HCT116 (cell line): ENCODE measurements around the gene ATXN1. TPM values are rescaled to one million over a fixed set of nuclear protein-coding genes. Genes with fewer than 3 reads are reported as not detected.
A peak's percentile ranks its signal among the peaks of the same experiment; 100 is the strongest.

ENCODE experiments used
- ATAC-seq: fragments of 200-7000 bp; cut with Tn5 transposase; 2 replicates; pipeline ENCODE4 v1.9.1; 2020; ENCODE audit warnings: mild to moderate bottlenecking, moderate library complexity
- BruUV-seq: library from RNA; stranded (reverse); fragments of 400-500 nt; replicated peaks from 2 replicates; lab custom pipeline; 2021; lab: Mats Ljungman, UMichigan
- CTCF ChIA-PET: fragments of 300-600 bp; sonication (Branson Sonifier 250); formaldehyde crosslinking; loops from one replicate; lab custom pipeline; 2021; ENCODE audit warnings: antibody characterized with exemption; lab: Charles Lee
- POLR2A ChIA-PET: fragments of 300-600, 350-600 bp; sonication (Branson Sonifier 250); formaldehyde crosslinking; loops from one replicate; lab custom pipeline; 2021; ENCODE audit warnings: antibody characterized with exemption; lab: Charles Lee
- RAD21 ChIA-PET, 2 experiments: fragments of 300-600 bp; sonication (Branson Sonifier 250); formaldehyde crosslinking; loops; one replicate each; lab custom pipeline; 2023; ENCODE audit warnings: low total read pairs in 2 of 2; ENCODE audit not compliant: uncharacterized antibody in 2 of 2, unreplicated experiment in 2 of 2, low non-redundant PET in 1 of 2; lab: Charles Lee
- DNase-seq: peaks from one replicate; pipeline ENCODE4 v3.0.0-alpha.2; 2010; ENCODE audit warnings: low read depth, low spot score
- H2AFZ ChIP-seq: fragments of 200-600 bp; shearing (Covaris generic), sonication (generic); 2 replicates; pipeline ENCODE4 v1.6.1; 2017; ENCODE audit warnings: low read depth, mixed run types, mixed read lengths, antibody characterized with exemption, low read length; ENCODE audit not compliant: poor library complexity, severe bottlenecking
- H3K27ac ChIP-seq: 2 replicates; pipeline ENCODE4 v1.5.1; 2012; ENCODE audit warnings: low read depth, low read length
- H3K27me3 ChIP-seq: fragments of 200-600 bp; sonication (generic); 2 replicates; pipeline ENCODE4 v1.6.1; 2016; ENCODE audit warnings: mixed run types, low read length, mixed read lengths; ENCODE audit not compliant: insufficient read depth
- H3K36me3 ChIP-seq, 2 experiments: fragments of 200-500 bp in 1 of 2; fragments of 200-600 bp in 1 of 2; sonication (Bioruptor generic) in 1 of 2; sonication (generic) in 1 of 2; 2 replicates each; pipeline versions ENCODE4 v1.5.1 to v1.6.1; 2014 to 2016; ENCODE audit warnings: low read length in 2 of 2, inconsistent platforms in 1 of 2, mixed read lengths in 1 of 2, mixed run types in 1 of 2; ENCODE audit not compliant: insufficient read depth in 2 of 2, control insufficient read depth in 1 of 2
- H3K4me1 ChIP-seq, 2 experiments: fragments of 200-600 bp in 1 of 2; sonication (generic) in 1 of 2; 2 replicates each; pipeline versions ENCODE4 v1.5.1 to v1.6.1; 2012 to 2017; ENCODE audit warnings: low read length in 2 of 2, inconsistent platforms in 1 of 2, mild to moderate bottlenecking in 1 of 2, mixed read lengths in 1 of 2, mixed run types in 1 of 2, moderate library complexity in 1 of 2; ENCODE audit not compliant: insufficient read depth in 2 of 2, control insufficient read depth in 1 of 2
- H3K4me2 ChIP-seq: fragments of 200-600 bp; sonication (generic); 2 replicates; pipeline ENCODE4 v1.6.1; 2017; ENCODE audit warnings: mixed run types, low read length, mixed read lengths
- H3K4me3 ChIP-seq, 2 experiments: fragments of 200-600 bp in 1 of 2; sonication (generic) in 1 of 2; replicated peaks in 1 of 2; 2 replicates each; pipeline ENCODE4 v1.5.1; 2011 to 2016; ENCODE audit warnings: low read length in 2 of 2, control low read depth in 1 of 2, low read depth in 1 of 2, mild to moderate bottlenecking in 1 of 2, mixed read lengths in 1 of 2, mixed run types in 1 of 2
- H3K79me2 ChIP-seq: fragments of 200-600 bp; sonication (generic); 2 replicates; pipeline ENCODE4 v1.6.1; 2017; ENCODE audit warnings: mild to moderate bottlenecking, mixed run types, low read length, moderate library complexity, mixed read lengths; ENCODE audit not compliant: insufficient read depth
- H3K9ac ChIP-seq: fragments of 200-600 bp; sonication (generic); 2 replicates; pipeline ENCODE4 v1.6.1; 2016; ENCODE audit warnings: low read length, mixed read lengths
- H3K9me2 ChIP-seq: fragments of 200-600 bp; sonication (generic), shearing (Covaris generic); 2 replicates; pipeline ENCODE4 v1.6.1; 2017; ENCODE audit warnings: mixed run types, mild to moderate bottlenecking, moderate library complexity; ENCODE audit not compliant: insufficient read depth
- H3K9me3 ChIP-seq, 2 experiments: fragments of 200-500 bp in 1 of 2; fragments of 200-600 bp in 1 of 2; sonication (Bioruptor generic) in 1 of 2; sonication (generic) in 1 of 2; 2 replicates each; pipeline ENCODE4 v1.6.1; 2014 to 2017; ENCODE audit warnings: low read length in 2 of 2, mixed read lengths in 2 of 2, inconsistent platforms in 1 of 2, low read depth in 1 of 2, mild to moderate bottlenecking in 1 of 2, mixed run types in 1 of 2, moderate library complexity in 1 of 2; ENCODE audit not compliant: control insufficient read depth in 1 of 2, insufficient read depth in 1 of 2
- H4K20me1 ChIP-seq: fragments of 200-600 bp; sonication (generic), shearing (Covaris generic); 2 replicates; pipeline ENCODE4 v1.6.1; 2017; ENCODE audit warnings: mixed run types, mild to moderate bottlenecking, moderate library complexity; ENCODE audit not compliant: insufficient read depth
- EGR1 ChIP-seq: IDR thresholded peaks from 2 replicates; pipeline ENCODE4 v1.6.1; 2012; ENCODE audit warnings: low read depth
- FOSL1 ChIP-seq: IDR thresholded peaks from 2 replicates; pipeline ENCODE4 v1.6.1; 2012; ENCODE audit warnings: low read depth
- POLR2AphosphoS5 ChIP-seq: IDR thresholded peaks from 2 replicates; pipeline ENCODE4 v1.6.1; 2011; ENCODE audit warnings: mild to moderate bottlenecking, low read depth, low read length, moderate library complexity
- SRF ChIP-seq: IDR thresholded peaks from 2 replicates; pipeline ENCODE4 v1.6.1; 2012; ENCODE audit warnings: low read depth
- YY1 ChIP-seq: IDR thresholded peaks from 2 replicates; pipeline ENCODE4 v1.6.1; 2011; ENCODE audit warnings: low read length, low read depth, moderate library complexity, mild to moderate bottlenecking; ENCODE audit not compliant: insufficient replicate concordance; ENCODE audit errors: extremely low read depth
- ZFX ChIP-seq: fragments of 450-650 bp; IDR thresholded peaks from 2 replicates; pipeline ENCODE4 v1.6.1; 2017
- intact Hi-C: fragments of 100-400 bp; cut with micrococcal nuclease; formaldehyde crosslinking; loops from 2 replicates; pipeline ENCODE4 v1.10.0; 2022
- total RNA-seq: library from RNA; stranded (reverse); gene quantifications from one replicate; pipeline ENCODE4 v1.2.1, GENCODE V29; 2021; ENCODE audit not compliant: unreplicated experiment
- TF ChIP-seq, protein P1 (sequence below), 3 experiments: fragments of 200-600 bp in 1 of 3; sonication (generic) in 1 of 3; IDR thresholded peaks in 2 of 3; conservative IDR thresholded peaks in 1 of 3; 2 replicates each; pipeline ENCODE4 v1.5.1; 2012 to 2017; ENCODE audit warnings: low read depth in 2 of 3, low read length in 2 of 3, antibody characterized with exemption in 1 of 3, borderline replicate concordance in 1 of 3, control low read depth in 1 of 3, mild to moderate bottlenecking in 1 of 3, mixed read lengths in 1 of 3, mixed run types in 1 of 3, moderate library complexity in 1 of 3; ENCODE audit not compliant: insufficient read depth in 1 of 3
- TF ChIP-seq, protein P2 (sequence below): IDR thresholded peaks from 2 replicates; pipeline ENCODE4 v1.6.1; 2012

Gene ATXN1
- total RNA-seq, 1 experiment from 2014 or later: 21.0 TPM

DNA sequence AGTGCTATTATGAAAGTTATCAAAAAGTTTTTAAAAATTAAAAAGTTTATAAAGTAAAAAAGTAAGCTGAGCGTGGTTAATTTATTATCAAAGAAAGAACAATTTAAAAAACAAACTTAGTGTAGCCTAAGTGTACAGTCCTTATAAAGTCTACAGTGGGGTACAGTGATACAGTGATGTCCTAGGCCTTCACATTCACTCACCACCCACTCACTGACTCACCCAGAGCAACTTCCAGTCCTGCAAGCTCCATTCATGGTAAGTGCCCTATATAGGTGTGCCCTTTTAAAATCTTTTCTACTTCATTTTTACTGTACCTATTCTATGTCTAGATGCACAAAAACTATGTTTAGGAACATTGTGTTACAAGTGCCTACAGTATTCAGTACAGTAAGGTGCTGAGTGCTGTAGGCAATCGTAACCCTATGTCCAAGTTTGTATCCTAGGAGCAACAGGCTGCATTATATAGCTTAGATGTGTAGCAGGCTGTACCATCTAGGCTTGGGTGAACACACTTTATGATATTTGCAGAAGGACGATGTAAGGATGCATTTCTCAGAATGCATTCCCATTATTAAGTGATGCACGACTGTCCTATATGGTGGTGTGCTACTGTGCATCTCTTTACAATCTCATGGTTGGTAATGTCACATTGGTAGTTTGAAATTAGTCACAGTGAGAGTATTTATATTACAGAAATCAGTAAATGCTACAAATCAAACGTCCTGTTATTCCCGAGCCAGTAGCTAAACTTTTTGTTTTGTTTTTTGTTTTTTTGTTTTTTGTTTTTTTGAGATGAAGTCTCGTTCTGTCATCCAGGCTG lies 364.6 kb downstream of the ATXN1 start:
- no peak for ATAC-seq
- Histone ChIP-seq H3K4me1 (peaks cover 0 to 6% of the 10 kb centered on the region in 2 experiments; a peak in 2 of 4 replicates), H2AFZ (no peak overlapping the region), H4K20me1 (no peaks in the 10 kb centered on the region), H3K4me3 (no peak overlapping the region)
- RAD21 ChIA-PET: no interaction called here
- TF ChIP-seq EGR1 (peak; percentile 46; the same call in 1 of the 2 replicates), POLR2AphosphoS5 (no peak), SRF (no peak), FOSL1 (no peak)
- TF ChIP-seq, protein P1, sequence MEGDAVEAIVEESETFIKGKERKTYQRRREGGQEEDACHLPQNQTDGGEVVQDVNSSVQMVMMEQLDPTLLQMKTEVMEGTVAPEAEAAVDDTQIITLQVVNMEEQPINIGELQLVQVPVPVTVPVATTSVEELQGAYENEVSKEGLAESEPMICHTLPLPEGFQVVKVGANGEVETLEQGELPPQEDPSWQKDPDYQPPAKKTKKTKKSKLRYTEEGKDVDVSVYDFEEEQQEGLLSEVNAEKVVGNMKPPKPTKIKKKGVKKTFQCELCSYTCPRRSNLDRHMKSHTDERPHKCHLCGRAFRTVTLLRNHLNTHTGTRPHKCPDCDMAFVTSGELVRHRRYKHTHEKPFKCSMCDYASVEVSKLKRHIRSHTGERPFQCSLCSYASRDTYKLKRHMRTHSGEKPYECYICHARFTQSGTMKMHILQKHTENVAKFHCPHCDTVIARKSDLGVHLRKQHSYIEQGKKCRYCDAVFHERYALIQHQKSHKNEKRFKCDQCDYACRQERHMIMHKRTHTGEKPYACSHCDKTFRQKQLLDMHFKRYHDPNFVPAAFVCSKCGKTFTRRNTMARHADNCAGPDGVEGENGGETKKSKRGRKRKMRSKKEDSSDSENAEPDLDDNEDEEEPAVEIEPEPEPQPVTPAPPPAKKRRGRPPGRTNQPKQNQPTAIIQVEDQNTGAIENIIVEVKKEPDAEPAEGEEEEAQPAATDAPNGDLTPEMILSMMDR (IDR thresholded peaks at IDR 0.05 in 2 of 3, conservative IDR thresholded peaks at IDR 0.05 in 1 of 3; ENCODE audit: borderline replicate concordance in 1 of 3, insufficient read depth in 1 of 3, low read depth in 2 of 3, low read length in 2 of 3): no peak
- TF ChIP-seq, all 23 proteins: peak for 1
- DNase-seq: no peak
- intact Hi-C loops: no loop called here
- Histone ChIP-seq H3K27ac (no peak overlapping the region), H3K27me3 (no peaks in the 10 kb centered on the region), H3K9me3 (no peaks in the 10 kb centered on the region), H3K9me2 (no peaks in the 10 kb centered on the region), H3K36me3 (no peaks in the 10 kb centered on the region), H3K4me2 (no peak overlapping the region; the same call in 1 of the 2 replicates), H3K9ac (no peak overlapping the region), H3K79me2 (no peaks in the 10 kb centered on the region)
- BruUV-seq: no TSS peak
- POLR2A ChIA-PET: no interaction called here
- CTCF ChIA-PET: no interaction called here

DNA sequence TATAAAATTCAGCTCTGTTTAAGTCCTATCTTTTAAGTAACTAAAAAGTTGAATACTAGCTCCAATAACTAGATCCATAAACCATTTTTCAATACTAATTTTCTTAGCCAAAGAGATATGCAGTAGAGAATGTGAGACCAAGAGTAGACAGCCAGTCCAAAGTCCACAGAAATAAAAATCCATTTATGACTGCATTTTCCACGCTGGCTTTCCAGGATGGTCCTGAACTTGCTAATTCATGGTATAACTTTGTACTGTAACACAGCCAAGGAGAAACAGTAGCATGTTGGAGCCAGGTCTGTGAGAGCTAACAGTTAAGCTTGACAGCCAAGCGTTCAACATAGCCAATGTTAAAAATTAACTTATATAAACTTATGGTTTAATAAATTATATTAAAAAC lies 366.6 kb downstream of the ATXN1 start:
- no peak for ATAC-seq
- DNase-seq: no peak
- ChIA-PET RAD21 (no interaction called here), CTCF (no interaction called here), POLR2A (no interaction called here)
- BruUV-seq: no TSS peak
- H3K9ac ChIP-seq: no peak overlapping the region
- H2AFZ ChIP-seq: no peak overlapping the region
- peaks cover 0 to 6% of the 10 kb centered on the region in 2 experiments; a peak in 2 of 4 replicates for H3K4me1 ChIP-seq
- no peak overlapping the region for H3K4me2 ChIP-seq
- no peak overlapping the region for H3K27ac ChIP-seq
- H3K4me3 ChIP-seq: no peak overlapping the region
- intact Hi-C loops: no loop called here
- H3K36me3 ChIP-seq: no peaks in the 10 kb centered on the region
- H3K79me2 ChIP-seq: no peaks in the 10 kb centered on the region
- no peaks in the 10 kb centered on the region for H3K27me3 ChIP-seq
- no peaks in the 10 kb centered on the region for H4K20me1 ChIP-seq
- no peaks in the 10 kb centered on the region for H3K9me3 ChIP-seq
- H3K9me2 ChIP-seq: no peaks in the 10 kb centered on the region
- TF ChIP-seq SRF (no peak), ZFX (no peak), EGR1 (no peak), POLR2AphosphoS5 (no peak), YY1 (no peak)
- TF ChIP-seq, protein P2, sequence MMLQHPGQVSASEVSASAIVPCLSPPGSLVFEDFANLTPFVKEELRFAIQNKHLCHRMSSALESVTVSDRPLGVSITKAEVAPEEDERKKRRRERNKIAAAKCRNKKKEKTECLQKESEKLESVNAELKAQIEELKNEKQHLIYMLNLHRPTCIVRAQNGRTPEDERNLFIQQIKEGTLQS: no peak
- TF ChIP-seq, all 23 proteins: peak for 0
